Measurements from ENCODE around the gene SPDYE4.
"Not testable (repeated sequence)": the region's sequence is repeated elsewhere in the genome, so short reads cannot be mapped to it uniquely, and the experiment has no call there.

Gene SPDYE4

DNA sequence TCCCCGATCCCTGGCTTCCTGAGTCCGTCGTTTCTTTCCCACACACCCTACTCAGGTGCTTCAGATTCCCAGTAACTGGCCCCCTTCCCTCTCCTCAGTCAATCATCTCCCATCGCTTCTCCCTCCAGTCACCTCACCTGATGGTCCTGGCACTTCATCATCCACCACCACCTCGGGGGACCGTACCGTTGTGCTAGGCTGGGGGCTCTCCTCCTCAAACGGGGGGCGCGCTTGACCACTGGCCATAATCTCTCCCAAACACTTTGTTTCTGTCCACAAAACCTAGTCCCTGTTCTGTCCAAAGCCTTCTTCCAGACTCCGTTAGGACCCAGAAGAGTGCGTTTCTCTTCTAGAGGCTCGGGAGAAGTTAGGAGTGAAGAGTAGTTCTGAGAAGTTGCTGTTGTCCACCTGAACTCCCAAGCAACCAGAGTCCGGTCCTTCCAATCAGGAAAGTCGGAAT lies at the start of gene SPDYE4:
TSS of gene SPDYE4 (minus strand) at position 410 of the 460 bp plus-strand sequence. CDS start at position 246, 164 bp downstream.
- FAIRE-seq: no peak

GRCh38 chr17:8806926-8807550 lies 48.7 kb upstream of the SPDYE4 start:
- no peak for FAIRE-seq

- no peak for FAIRE-seq
Observed at GRCh38 chr17:8806253-8806925, 48.0 kb upstream of the SPDYE4 start.

- not testable (repeated sequence) for FAIRE-seq
Observed at GRCh38 chr17:8805396-8805795, 47.0 kb upstream of the SPDYE4 start.

DNA sequence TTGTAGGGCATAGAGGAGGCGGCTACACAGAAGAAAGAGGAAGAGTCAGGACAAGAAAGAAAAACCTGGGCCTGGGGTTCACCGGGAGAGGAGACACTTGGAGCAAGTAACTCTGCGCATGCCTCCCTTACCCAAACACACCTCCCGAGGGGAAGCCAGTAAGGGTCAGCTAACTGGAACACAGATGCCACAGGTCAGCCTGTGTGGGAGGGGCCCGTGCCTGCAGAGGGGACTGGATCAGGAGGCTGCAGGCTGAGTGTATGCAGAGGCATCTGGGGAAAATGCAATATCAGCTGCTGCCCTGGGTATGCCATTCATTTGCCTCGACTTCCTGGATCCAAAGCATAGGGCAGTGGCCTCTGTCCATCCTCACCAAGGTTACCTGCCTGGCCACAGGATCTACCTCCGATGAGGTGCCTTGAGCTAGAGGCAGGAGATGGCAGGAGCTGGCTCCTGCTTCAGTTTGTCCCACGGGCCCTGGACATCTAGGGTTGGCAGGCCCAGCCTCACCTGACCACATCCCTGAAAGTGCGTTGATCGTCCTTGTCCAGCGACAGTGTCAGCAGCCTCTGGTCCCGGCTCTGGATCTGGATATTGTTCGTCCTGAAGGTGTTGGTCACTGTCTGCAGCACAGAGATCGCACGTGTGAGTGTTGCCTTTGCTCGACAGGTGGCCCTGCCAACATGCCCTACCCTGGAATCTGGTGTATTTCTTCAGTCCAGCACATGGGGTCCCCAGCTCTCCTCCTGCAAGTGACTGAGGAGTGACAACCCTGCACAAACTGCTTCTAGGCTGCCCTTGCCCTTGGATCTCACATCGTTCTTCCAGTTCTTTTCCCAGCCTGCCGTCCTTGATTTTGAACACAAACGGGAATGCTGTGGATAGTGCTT lies 45.4 kb upstream of the SPDYE4 start:
- FAIRE-seq: no peak

DNA sequence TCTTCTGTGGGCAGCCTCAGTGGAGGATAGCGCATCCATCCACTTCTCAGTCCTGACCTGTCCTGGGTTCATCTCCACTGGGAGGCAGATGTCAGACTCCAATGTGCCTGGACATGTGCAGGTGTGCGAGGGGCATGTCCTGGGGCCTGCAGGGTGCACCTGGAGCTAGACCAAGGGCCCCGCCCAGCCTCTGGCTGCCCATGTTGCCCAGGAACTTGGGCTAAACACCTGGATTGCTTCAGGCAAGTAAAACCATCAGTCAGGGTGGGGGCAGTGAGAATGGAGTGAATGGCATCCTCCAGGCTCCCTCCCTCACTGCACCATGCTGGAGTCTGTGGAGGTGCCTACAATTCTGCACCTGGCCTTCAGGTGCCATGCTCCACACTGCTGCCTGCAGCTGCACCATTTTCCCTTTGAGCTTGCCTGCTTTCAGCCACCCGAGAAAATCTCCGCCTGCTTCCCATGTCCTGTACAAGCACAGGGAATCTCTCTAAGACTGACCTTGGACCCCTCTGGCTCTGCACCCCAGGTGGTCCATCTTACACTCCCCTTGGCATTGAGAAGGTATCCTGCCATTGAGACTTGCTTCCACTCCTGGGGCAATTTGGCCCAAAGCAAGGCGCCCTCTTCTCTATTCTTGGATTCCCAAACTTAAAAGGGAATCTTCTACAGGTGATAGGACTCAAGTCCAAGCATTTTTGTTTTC lies 42.9 kb upstream of the SPDYE4 start:
- no peak for FAIRE-seq

DNA sequence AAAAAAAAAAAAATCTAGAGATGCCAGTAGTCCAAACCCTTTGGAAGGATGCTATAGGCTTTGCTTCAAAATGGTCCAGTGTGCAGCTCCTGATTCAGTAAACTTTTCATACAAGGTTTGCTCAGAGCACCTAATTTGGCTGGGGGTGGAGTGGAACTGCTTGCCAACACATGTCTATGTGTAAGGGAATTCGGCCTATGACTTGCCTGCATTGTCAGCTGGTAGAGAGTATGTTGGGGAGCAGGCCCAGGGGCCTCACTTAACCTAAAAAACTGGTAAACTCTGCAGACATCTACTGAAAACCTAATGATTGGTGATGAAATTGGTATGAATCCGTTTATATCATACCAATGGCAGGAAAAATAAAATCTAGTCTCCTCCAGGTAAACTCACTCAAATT lies 42.3 kb upstream of the SPDYE4 start:
- no peak for FAIRE-seq

GRCh38 chr17:8799570-8800212 lies 41.3 kb upstream of the SPDYE4 start:
- FAIRE-seq: no peak

DNA sequence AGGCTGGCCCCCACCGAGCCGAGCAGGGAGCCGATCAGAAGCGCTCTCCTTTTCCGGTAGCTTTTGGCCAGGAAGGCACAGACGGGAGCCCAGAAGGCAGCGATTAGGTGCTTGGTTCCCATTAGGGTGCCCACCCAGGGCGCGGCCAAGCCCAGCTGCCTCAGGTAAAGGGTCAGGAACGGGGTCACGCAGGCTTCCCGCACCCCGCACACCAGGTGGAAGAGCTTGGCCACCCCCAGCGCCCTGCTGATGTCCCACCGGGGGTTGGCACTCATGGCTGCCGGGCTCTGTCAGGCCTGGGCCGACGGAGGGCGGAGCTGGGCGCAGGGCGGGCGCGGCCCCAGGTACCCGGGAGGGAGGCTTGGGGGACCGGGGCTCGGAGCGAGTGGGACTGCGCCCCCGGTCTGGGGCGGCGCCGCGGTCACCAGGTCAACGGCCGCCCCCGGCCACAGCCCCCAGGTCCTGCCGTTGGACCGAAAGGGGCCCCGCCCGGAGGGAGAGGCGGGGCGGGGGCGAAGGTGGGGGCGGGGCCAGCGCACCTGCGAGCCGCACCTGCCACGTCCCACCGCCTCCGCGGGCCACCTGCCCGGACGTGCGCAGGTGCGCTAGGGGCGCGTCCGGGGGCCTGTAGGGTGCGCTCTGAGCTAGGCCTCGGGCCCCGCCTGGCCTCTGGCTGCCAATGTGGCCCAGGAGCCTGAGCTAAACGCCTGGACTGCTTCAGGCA lies 40.7 kb upstream of the SPDYE4 start, which contains the start of gene MFSD6L:
TSS of gene MFSD6L (minus strand) at position 520 of the 724 bp plus-strand sequence. CDS start at position 275, 245 bp downstream.
- no peak for FAIRE-seq

GRCh38 chr17:8798176-8798845 lies 40.0 kb upstream of the SPDYE4 start:
- no peak for FAIRE-seq

DNA sequence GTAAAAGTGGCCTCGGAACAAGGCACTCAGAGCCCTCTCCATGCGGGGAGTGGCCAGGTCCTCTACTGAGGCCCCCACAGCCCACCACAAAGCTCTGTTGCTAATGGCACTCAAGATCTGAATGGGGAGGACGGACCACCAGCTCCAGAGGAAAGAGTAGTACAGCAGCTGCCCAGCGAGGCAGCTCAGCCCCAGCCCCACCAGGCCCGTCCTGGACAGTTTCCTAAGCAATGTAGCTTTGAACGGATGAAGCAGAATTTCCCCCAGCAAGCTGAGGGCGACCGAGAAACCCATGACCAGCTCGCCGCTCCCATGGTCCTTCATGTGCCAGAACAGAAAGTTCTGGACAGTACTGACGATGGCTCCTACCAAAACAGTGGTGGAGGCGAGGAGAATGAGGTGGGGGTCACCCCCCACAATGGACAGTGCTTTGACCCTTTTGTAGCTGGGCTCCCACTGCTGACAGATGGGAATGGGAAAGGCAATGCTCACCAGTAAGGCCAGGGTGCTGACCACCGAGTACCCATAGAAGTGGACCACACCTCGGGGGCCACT lies 39.4 kb upstream of the SPDYE4 start:
- no peak for FAIRE-seq

DNA sequence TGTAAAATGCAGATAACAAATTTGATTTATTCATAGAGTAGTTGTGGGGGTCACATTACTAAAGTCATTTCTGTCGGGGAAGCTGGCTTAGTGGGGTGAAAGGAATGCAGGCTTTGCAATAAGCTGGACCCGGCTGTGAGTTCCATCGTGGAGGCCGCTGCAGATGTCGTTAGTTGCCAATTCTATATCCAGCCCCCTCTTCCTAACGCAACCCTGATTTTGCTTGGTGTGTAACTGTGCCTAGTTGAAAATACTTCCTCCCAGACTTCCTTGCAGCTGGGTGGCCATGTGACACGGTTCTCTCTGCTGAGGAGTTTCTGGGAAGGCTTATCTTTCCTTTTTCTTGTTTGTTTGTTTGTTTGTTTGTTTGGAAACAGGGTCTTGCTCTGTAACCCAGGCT lies 36.3 kb upstream of the SPDYE4 start:
- no peak for FAIRE-seq

DNA sequence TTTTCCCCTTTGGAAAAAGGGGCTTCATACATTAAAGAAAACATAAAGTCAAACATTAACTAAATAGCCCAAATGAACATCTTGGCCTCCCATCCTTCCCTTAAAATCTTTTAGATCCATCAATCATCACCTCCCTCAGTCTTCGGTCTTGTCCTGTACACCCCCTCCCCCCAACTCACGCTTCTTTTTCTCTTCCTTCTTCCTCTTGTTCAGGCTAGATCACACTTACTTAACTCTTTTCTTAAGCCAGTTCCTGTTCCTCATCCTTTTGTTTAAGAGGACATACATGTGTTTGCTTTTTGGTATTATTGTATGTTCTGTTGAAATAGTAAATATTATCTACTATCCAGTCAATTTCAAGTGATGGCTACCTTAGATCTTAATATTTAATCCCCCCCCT lies 35.3 kb upstream of the SPDYE4 start:
- no peak for FAIRE-seq

DNA sequence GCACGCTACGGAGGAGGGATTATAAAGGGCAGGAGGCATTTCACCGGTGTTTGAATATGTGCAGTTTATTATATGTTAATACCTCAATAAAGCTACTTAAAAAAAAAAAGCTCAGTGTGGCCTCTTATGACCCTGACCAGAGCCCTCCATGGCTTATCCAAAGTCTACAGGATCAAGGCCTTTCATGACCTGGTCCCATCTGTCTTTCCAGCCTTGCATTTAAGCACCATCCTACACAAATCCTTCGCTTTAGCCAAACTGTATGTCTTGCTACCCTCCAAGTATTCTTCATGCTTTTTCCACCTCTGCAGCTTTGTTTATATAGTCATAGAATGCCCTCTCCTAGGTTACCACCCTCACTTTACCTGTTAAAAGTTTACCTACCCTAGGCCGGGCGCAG lies 34.3 kb upstream of the SPDYE4 start:
- no peak for FAIRE-seq

- FAIRE-seq: no peak
Observed at GRCh38 chr17:8791910-8792270, 33.5 kb upstream of the SPDYE4 start.

DNA sequence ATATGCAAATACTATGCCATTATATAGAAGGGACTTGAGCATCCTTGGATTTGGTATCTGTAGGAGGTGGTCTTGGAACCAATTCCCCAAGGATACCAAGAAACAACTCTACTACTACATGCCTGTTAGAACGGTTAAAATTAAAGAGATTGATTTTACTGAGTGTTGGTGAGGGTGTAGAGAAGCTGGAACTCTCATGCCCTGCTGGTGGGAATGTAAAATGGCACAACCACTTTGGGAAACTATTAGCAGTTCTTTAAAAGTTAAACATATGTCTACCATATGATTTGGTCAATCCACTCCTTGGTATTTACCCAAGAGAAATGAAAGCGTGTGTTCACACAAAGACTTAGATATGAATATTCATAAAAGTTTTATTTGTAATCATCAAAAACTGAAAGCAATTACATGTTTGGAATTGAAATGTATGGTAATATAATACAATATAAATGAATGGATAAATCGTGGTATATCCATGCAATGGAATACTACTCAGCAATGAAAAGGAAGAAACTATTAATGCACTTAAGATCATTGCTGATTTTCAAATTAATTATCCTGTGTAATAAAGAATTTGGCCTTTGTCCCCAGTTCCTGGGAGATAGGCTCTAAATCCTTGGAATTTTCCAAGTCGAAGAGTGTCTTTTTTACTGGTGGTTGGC lies 33.0 kb upstream of the SPDYE4 start:
- no peak for FAIRE-seq

DNA sequence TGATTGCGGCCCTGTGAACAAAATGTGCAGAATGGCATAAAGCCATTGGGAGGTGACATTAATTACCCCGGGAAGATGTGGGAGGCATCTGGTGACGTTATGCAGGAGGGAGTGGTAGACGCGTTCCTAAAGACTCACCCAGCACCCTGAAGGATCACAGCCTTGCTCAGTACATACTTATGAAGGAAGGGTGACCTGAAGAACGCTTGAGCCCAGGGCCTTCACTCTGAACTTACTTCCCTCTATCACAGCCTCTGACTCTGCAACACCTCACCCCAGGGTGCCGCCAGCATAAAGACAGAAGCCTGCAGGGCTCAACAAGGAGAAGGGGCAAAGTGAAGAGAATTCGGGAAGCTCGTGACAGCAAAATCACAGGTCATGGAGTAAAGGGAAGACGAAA lies 31.4 kb upstream of the SPDYE4 start:
- no peak for FAIRE-seq

DNA sequence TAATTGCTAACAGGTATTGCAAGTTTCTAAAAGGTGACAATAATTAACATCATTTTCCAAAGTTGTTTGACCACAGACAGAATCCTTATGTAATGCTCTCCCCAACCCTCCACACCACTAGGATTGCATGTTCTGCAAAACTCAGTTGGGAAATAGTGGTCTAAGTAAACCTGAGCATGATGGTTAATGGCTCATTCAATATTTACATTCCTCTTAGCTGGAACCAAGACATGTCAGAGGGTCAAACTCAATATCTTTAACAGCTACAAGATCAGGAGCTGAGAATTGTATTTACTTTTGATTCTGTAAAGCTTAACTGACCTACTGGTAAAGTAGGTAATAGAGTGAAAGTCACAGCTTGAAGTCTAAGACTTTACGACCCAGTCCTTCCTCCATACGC lies 30.7 kb upstream of the SPDYE4 start:
- no peak for FAIRE-seq

GRCh38 chr17:8785547-8786413 lies 27.4 kb upstream of the SPDYE4 start:
- peak; percentile 33 for FAIRE-seq
